HG03097 (cell line): ENCODE results near the gene TMA7.
A peak's percentile ranks its signal among the peaks of the same experiment; 100 is the strongest.
"Not testable (repeated sequence)": the region's sequence is repeated elsewhere in the genome, so short reads cannot be mapped to it uniquely, and the experiment has no call there.

Experiments used
- ATAC-seq: cut with Tn5 transposase; IDR thresholded peaks from one replicate; pipeline ENCODE4 v1.9.1; 2021; ENCODE audit not compliant: unreplicated experiment, low FRiP score

Gene TMA7

DNA sequence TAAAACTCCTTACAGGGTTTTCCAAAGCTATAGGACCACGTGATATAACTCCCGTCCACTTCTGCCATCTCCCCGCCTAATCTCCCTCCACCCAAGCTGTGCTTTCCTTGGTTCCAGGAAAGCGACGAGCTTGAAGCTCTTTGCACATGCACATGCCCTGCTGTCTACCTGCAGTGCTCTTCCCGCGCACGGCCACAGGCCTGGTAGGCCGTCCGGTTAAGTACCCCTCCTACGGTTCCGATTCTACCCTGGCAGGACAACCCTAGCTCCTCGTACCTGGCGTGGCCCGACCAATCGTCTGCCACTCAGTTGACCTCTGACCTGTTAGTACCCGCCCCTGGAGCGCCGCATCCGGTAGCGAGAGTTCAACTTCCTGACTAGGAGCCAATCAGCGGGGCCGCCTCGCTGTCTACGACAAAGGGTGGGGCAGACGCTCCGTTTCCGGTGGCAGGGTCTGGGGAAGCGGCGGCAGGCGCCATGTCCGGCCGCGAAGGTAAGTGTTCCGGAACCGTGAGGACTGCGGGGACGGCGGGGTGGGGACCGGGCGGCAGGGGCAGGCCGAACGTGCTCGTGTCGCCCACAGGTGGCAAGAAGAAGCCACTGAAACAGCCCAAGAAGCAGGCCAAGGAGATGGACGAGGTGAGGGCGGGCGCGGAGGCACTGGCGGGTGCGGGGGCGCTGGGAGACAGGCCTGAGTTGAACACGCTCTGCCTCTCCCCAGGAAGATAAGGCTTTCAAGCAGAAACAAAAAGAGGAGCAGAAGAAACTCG, at the start of gene TMA7, which contains the start of gene CCDC51:
Gene TMA7, plus strand, starts transcription at position 438 of the 770 bp plus-strand sequence. Its CDS starts 40 bp downstream, at position 478.
Gene CCDC51, minus strand, starts transcription at position 300 of the 770 bp plus-strand sequence. CDS start 4,991 bp downstream, outside the sequence.
- ATAC-seq = peak; percentile 91

DNA sequence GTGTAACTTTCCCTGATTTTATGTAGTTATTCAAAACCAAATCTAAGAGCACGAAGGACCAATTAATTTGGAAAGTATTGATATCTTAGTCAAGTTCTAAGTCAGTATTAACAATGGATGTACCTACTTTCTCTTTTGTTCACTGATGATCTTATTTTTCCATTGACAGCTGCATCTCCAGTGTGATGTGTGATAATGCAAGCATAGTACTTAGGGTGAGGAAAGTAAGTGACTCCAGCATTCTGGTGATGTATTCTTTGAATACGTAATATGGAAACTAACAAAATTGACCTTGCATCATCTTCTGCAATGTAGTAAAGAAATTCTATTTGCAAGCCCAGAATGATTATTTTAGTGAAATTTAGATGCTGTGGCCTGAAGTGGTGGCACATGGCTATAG, 45.7 kb upstream of the TMA7 start:
- ATAC-seq = no peak

DNA sequence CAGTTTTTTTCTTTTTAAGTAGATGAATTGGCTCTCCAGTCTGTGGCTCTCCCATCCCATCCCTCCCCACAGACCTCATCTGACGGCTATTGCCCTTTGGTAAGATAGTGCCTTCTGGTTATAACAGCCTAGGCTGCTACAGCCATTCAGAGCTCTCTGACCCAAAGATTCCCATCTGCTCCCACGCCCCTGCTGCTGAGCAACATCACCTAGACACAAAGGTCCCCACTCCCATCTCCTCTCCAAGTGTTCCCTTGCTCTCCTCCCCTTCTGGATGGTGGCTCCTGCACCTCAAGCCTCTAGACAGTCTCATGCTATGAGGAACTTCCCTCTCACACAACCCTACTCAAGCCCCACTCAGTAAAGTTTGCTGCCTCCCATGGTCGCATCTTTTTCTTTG, 44.3 kb upstream of the TMA7 start:
- no peak for ATAC-seq

DNA sequence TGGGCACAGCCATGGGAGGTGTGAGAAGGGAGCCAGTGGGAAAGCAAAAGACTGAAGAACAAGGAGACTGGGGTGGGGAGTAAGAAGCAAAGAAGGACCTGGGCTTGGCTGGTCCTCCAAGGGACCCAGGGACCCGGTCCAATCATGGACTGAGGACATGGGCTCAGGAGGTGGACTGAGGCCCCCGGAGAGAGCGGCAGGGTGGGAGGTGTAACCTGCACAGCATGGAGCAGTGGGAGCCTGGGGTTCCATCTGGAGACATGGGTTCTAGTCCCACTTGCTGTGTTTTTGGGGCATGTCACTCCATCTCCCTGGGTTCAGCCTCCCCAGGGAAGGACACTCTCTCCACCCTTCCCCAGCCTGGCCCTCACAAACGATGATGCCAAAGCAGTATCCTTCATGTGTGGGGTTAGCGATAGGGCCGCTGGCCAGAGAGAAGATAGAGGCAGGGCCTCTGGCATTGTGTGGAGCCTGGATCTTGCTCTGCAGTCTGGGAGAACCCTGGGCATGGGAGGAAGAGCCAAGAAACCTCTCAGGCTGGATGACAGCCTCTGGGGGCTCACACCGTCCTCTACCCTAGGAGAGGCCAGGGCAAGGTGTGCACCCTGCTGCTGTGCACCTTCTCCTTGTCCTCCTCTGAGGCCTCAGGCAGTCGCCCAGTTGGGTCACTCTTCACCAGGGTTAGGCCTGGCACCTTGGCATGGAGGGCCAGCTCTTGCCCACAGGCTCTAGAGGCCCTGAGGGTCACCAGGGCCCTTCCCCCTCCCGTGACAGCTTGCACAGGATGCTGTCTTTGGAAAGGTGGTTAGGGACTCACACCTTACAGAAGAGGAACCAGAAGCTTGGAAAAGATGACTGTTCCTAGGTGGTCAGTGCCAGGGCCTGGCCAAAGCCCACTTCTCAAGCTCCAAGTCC, 42.0 kb upstream of the TMA7 start:
- no peak for ATAC-seq

DNA sequence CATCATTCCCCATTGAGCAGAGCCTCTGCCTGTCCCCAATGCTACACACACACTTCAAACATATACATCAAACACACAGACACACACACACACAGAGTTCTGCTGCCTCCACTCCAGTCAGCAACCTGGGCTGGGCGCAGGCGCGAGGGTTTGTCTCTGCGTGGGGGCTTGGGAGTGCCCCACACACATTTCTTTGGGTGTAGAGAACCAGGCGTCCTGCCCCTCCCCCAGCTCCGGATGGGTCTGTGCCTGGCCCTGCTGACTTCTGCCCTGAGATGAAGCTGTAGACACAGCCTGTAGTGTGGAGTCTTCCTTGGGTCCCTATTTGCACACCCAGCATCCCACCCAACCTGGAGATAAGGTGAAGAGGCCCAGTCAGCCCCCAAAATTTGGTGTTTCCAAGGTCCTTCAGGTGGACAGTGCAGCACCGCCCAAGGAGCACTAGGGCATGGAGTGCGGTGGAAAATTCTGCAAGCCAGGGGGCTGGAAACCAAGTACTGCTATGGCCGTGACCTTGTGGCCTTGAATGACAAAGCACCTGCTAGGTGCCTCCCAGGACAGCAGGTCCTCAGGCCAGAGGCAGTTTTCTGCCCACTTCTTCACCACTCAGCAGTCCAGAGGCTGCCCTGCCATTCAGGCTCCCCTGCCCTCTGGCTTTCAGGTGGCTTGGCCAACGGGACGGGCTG, 41.2 kb upstream of the TMA7 start:
- no peak for ATAC-seq

DNA sequence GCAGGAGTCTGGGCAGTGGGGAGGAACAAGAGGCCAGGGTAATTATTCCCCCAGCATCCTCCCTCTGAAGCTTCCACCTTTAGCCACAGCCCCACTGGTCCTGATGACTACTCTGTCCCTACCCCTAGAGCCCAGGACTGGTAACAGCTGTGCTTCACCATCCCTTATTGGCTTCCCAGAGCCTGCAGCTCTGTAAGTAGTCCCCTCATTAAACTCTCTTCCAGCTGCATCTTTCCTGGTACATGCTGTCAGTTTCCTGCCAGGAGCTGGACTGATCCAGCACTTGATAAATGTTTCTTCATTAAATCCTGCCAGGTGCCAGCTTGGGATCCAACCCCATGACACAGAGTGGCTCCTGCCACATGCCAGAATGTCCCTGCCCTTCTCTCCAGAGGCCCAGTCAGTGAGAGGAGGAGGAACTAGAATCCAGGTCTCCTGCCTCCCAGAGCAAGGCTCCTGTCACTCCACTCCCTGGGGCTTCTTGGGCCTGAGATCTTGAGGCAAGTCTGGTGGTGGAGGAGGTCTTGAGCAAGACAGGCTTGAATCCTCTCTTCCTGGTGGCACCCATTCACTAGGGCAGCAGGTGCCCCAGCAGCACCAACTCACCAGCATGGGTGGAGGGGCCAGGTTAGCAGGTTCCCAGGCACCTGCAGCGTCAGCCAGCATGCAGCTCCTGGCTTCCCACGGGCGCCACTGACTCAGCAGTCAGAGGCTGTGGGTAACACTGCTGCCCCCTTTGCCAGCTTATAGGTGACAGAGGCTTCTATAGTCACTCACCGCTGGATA, 40.5 kb upstream of the TMA7 start:
- ATAC-seq = no peak

DNA sequence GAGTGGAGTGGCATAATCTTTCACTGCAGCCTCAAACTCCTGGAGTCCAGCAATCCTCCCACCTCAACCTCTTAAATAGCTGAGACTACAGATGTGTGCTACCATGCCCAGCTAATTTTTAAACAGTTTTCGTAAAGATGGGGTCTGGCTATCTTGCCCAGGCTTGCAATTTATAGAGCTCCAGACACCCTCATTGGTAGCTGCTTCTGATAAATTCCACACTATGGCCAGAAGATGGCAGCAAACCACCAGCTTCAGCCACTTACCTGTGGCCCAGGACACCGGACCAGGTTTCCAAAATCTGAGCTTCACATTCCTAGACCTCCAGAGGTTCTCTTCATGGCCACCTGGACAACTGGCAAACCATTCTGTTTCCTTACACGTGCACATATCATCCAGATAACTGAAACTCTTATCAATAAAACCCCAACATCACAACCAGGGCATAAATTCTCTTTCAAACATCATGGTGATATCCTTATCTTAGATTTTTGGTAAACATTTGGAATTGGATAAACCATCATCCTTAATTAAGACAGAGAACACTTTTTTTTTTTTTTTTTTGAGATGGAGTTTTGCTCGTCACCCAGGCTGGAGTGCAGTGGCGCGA, 39.1 kb upstream of the TMA7 start:
- no peak for ATAC-seq

DNA sequence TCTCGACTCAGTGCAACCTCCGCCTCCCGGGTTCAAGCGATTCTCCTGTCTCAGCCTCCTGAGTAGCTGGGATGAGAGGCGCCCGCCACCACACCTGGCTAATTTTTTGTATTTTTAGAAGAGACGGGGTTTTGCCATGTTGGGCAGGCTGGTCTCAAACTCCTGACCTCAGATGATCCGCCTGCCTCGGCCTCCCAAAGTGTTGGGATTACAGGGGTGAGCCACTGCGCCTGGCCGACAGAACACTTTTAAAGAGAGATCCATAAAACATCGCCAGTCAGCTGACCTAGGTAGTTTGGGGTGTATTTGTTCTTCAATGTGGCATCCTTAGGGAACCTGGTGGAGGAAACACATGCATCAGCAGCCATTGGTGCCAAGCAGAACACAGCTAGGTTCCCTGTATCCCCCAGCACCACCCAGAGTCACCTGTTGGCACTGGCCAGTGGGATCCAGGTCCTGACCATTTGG, 38.6 kb upstream of the TMA7 start:
- ATAC-seq = not testable (repeated sequence)

DNA sequence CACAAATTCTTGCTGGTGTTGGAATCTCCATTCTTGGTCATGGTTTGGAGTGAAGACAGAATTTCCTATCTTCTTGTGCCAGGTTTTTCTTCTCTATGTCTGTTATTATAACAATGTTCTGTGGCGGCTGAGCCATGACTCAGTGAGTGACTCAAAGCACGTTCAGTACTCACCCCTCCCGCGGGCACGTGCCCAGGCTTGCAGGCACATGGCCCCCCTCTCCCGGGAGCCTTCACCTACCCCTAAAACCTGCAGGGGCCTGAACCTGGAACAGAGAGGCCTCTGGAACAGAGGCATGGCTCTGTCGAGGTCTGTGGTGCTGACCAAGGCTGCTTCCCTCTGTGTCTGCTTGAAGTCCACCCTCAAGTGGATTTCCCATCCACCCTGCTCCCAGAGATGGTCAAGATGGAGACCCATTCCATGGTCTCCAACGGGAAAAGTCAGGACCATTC, 37.8 kb upstream of the TMA7 start:
- no peak for ATAC-seq

DNA sequence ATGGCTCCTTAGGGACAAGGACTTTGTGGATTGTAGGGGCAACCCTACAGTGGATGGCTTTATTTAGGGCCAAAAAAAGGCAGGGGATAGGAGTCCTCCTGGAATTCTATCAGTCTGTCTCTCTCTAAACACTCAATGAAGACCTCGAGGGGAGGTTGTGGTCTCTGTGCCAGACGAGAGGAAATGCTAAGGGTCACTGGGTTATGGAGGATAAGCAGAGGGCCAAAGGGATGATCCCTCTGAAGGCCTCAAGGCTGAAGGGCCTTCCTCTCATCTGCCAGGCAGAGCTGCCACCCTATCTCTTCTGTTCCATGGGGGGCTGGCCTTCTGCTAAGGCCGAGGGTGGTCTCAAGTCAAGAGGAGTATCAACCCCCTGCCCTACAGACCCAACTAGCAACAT, 37.1 kb upstream of the TMA7 start:
- ATAC-seq = no peak

DNA sequence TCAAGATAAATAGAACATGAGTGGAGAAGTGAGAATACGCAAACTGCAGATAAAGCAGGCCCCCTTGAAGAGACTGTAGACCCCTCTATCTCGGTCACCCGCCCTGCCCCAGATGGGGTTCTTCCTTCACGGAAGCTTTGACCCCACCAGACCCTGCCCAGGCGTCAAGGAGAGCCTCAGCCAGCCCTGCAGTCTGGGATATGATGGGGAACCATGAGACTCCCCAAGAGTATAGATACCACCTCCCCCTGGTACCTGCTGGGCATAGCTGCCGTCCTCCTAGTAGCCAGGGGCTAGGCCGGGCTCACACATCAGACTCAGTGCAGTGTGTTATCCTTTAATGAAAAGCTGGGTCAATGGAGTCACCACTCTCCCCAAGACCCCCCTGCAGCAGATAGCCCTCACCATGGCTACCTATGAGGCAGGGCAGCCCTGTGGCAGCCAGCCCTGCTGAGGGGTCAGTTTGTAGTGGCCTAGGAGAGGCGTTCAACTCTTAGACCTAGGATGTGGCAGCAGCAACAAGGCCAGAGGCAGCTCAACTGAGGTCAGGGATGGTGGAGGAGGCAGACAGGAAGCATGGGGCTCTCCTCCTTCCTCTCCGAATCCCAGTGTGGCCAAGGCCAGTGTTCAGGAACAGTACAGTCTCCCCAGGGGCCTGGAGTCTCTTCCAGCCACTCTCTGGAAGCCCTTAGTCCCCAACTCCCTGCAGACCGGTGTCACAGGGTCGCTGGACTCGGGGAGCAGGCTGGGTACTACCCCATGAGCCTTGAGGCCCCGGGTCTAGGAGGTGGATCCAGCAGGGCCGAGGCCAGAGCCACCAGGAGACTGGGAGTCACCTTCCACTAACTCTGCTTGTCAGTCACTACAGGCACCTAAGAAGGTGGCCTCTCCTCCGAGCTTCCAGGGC, 36.3 kb upstream of the TMA7 start:
- ATAC-seq = no peak

DNA sequence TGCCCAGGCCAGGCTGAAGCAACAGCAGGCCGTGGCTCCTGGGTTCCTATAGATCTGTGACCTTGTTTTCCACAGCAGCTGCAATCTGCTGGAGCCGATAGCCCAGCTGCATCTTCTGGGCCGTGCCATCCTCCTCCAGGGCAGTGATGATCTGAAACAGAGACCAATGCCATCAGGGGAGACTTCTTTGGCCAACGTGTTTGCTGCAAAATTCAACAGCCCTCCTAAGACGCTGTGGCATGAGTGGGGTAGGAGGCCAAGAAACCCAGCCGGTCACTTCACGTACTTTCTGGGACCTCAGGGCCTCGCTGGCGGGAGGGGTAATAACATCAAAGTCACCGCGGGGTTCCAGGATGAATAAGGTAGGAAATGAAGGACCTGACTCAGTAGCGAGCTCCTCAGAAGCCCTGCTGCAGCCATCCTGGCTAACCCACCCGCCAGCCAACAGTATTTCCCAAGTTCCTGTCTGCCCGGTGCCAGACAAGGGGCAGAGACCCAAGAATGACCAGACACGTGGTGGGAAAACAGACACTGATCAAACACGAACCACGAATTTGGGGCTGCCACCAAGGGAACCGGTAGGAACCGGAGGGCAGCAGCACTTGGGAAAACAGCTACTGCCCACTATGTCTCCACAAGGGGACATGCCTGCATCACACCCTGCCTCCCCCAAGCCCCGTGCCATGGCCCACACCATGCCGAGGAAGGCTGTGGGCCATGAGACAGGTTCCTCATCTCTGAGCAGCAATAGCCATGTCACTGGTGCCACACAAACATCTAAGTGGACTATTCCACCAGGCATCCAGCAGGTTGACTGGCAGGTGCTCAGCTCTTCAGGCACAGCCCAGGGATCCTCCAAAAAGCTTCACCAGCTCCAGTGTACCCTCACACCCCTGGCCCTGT, 35.4 kb upstream of the TMA7 start:
- ATAC-seq = no peak

DNA sequence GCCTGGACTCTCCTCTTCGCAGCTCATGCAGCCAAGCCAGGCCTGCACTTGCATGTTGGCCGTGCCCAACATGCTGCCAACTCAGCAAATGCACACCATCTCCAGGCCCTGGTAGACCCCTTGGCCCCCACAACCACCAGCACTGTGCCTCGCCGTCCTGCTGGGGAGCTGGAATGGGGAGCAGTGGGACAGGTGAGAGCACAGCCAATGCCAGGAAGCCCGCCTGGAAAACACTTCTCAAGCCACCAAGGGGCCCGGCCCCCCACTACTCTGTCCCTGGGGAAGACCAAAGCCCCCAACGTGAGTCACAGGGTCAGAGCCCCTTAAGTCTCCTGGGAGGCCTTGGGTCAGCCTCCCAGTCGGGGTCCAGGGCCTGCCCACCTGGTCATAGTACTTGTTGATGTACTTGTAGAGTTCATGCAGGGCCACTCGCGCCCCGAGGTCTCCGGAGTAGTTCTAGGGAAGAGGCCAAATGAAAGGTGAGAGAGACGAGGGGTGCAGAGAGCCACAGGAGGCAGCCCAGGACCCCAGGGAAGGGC, 34.6 kb upstream of the TMA7 start:
- ATAC-seq = no peak

DNA sequence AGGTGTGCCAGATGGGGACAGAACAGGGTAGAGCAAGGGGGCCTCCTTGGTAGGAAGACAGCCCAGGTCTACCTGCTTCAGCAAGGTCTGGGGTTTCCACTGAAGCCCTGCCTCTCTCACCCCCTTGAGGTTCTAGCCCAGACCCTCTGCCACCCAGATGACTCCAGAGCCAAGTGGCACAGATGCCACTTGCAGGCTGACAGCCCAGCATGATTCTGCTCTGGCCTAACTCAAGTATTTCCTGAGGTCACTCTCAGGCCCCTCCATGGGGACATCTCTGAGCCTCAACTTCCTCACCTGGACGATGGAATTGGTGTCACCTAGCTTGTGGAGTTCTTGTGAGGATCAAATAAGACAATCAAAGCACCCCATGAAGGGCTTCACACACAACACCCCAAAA, 34.1 kb upstream of the TMA7 start:
- no peak for ATAC-seq

DNA sequence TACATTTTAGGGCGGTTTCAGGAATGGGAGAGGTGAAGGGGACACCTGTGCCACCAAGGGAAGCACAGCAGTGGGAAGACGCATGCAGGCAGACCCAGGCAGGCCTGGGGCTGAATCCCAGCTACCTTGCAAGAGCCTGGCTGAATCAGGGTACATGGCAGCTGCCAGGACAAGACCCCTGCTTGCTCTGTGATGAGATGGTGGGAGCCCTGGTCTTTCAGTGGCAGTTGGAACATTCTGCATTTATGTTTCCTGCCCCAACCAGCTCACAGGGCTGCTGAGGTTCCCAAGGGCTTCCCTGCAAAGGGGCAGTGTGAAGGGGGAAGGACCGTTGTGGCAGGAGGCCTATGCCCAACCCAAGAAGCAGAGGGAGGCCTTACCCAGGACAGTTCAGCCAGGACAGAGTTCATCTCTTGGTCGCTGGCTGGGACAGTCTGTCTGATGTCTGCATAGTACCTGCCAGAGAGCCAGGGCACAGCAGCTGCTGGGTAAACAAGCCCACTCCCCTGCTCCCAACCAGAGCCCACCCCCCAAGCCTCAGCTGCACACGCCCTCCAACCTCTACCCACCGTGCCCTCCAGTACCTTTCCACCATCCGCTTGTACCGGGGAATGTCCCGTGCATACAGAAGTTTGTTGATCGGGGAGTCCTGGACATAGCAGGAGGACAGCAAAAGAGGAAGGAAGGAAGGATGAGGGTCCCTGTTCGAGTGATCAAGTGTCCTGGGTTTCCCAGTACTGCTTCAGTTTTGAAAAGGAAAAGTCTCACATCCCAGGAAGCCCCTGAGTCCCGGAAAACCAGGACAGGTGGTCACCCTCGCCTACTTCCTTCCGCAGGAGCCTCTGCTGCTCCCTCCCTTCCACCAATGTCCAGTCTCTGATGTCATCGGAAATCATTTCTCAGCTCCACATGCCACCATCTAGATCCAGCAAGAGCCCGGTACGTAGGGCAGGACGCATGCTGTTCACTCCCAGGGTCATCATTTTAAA, 33.3 kb upstream of the TMA7 start:
- no peak for ATAC-seq

DNA sequence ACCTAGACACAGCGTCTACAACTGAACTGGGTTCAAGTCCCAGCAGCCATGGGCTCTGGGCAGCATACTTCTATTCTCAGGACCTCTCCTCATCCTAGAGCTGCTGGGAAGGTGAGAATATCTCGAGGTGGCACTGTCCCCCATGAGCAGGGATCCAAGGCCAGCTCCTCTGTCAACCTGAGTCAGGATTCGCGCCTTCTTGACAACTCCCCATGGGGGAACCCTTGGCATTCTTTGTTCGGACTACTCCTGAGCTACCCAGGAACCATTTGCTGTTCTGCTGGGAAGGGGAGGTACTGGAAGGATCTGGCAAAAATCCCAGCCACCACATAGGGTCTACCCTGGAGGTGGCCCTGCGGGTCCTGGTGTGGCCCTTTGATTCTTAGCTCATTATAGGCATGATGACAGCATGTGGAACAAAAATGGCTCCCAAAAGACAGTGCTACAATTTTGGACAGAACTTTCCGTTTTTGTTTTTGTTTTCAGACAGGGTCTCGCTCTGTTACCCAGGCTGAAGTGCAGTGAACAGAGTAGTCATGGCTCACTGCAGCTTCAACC, 32.4 kb upstream of the TMA7 start:
- ATAC-seq = no peak
